WI38 (cell line): Measurements from ENCODE around the gene KLHL29.

Source experiments
- H3K4me3 ChIP-seq: 2 replicates; pipeline ENCODE4 v1.5.1; 2011; ENCODE audit warnings: low read depth, mild to moderate bottlenecking, control low read depth, low read length
- TF ChIP-seq, protein P1 (sequence below): IDR thresholded peaks from 2 replicates; pipeline ENCODE4 v1.5.1; 2012; ENCODE audit warnings: low read depth, mild to moderate bottlenecking, control low read depth, low read length

KLHL29 gene

DNA sequence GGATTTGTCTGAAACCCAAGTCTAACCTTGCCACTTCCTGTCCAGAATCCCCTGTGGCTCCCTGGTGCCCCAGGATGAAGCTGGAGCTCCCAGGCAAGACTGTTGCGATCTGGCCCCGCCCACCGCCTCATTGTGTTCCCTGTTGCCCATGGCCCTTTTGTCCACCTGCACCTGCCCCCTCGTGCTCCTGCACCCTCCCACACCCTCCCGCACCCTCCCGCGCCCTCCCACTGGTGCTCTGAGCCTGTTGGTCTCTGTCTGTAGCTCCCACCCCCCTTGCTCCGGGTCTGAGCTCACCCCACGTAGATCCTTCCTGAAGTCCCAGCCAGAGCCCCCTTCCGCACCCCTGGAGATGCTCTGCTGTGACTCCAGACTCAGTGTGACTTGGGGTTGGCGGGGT is 297.5 kb downstream of the KLHL29 start:
- H3K4me3 ChIP-seq = no peak overlapping the region
- TF ChIP-seq, protein P1, sequence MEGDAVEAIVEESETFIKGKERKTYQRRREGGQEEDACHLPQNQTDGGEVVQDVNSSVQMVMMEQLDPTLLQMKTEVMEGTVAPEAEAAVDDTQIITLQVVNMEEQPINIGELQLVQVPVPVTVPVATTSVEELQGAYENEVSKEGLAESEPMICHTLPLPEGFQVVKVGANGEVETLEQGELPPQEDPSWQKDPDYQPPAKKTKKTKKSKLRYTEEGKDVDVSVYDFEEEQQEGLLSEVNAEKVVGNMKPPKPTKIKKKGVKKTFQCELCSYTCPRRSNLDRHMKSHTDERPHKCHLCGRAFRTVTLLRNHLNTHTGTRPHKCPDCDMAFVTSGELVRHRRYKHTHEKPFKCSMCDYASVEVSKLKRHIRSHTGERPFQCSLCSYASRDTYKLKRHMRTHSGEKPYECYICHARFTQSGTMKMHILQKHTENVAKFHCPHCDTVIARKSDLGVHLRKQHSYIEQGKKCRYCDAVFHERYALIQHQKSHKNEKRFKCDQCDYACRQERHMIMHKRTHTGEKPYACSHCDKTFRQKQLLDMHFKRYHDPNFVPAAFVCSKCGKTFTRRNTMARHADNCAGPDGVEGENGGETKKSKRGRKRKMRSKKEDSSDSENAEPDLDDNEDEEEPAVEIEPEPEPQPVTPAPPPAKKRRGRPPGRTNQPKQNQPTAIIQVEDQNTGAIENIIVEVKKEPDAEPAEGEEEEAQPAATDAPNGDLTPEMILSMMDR = no peak

DNA sequence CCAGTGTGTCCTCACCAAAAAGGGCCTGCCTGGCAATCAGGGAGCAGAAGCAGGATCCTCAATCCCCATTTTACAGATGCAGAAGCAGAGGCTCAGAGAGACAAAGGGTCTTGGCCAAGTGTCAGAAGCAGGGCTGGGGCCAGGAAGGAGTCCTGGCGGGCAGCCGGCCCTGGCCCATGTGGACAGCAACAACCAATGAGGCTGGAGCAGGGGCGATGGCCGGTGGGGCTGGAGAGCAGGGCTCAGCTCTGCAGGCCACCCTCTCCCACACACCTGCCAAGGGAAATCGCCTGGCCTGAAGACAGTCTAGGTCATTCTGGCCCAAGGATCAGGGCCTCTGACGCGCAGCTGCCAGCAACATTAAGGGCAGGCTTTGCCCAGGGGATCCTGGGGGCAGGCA is 298.0 kb downstream of the KLHL29 start:
- TF ChIP-seq, protein P1 = no peak
- no peak overlapping the region for H3K4me3 ChIP-seq

DNA sequence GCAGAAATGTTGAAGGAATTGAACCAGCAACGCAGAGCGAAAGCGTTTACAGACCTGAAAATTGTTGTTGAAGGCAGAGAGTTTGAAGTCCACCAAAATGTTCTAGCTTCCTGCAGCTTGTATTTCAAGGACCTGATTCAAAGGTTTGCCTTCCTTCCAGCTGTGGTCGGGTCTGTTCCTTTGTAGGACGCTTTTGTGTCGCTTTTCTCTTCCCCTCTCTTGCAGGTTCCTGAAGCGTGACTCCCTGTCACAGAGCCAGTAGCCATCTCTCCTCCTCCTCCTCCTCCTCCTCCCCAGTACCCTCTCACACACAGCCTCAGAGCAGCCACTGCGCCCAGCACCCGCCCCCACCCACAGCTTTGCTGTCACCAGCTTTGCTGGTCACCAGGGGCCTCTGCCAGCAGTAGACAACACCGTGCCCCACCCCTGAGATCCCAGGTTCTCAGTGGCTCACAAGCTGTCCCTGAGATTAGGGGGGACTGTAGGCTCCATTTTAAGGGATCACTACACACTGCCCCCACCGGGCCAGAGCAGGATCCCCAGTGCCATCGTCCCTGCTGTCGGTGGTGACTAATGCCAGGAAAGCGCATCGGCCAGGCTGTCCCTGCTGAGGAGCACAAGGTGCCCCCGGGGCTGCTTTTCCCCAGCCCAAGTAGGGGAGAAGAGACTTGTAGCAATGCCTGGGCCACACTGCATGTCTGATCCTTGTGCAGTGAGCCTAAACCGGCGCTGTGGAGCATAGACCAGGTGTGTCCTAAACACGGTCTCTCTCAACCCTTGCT is 299.6 kb downstream of the KLHL29 start:
- H3K4me3 ChIP-seq = no peak overlapping the region
- TF ChIP-seq, protein P1 = no peak

DNA sequence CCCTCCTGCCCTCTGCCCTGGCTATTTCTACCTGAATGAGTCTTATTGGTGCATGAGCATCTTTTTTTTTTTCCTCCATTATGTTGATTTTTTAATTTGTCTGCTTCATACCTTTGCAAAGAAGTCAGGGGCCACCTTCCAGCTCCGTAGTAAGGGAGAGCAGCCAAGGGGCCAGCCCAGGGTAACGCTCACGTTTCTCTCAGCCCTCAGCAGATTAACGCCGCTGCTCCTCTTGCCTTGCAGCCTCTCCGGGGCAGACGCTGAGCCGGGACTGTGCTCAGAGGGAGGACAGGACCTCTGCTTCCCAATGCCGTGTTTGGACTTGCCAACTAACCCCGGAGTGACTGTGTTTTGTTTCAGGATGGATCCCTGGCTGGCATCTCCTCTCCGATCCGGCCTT is 300.2 kb downstream of the KLHL29 start:
- TF ChIP-seq, protein P1 = no peak
- no peak overlapping the region for H3K4me3 ChIP-seq

DNA sequence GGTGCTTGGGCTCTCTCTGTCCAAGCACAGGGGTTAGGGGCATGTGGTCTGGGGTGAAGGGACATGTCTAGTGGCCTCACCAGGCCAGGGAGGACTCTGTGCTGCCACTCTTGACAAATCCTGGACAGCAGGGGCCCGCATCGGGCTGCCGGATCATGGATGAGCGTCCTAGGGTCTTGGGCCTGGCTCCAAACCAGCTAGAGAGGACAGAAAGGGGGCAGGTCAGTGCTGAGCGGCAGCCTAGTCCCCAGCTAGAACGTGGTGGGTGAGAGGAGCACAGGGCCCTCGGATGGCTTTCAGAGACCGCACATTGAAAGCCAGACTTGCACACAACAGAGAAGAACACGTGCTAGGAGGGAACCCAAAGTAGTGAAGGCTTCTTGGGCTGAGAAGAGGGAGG is 300.7 kb downstream of the KLHL29 start:
- TF ChIP-seq, protein P1 = no peak
- no peak overlapping the region for H3K4me3 ChIP-seq

DNA sequence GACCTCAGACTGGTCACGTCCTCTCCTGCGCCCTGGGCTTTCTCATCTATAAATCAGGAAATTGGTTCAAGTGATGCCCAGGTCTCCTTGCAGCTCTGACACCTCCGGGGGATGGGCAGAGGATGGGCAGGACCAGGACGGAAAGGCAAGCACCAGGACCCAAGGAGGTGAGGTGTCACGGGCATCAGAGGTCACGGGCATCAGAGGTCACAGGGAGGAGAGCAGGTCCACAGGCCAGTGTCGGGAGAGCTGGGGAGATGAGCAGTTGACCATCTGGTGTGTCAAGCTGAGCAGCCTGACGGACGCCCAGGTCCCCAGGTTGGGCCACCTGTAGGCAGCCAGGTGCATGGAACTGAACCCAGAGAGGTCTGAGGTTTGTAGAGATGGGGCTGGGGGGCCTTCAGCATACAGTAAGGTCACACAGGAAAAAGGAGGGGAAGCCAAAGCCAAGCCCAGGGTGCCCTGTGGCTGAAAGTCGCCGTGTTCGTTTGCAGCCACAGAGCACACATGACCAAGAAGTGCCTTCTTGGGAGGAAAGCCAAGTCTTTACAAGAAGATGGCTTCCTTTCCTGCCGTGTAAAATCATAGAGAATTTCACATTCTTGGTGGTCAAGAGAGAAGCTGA is 301.5 kb downstream of the KLHL29 start:
- TF ChIP-seq, protein P1 = no peak
- no peak overlapping the region for H3K4me3 ChIP-seq

DNA sequence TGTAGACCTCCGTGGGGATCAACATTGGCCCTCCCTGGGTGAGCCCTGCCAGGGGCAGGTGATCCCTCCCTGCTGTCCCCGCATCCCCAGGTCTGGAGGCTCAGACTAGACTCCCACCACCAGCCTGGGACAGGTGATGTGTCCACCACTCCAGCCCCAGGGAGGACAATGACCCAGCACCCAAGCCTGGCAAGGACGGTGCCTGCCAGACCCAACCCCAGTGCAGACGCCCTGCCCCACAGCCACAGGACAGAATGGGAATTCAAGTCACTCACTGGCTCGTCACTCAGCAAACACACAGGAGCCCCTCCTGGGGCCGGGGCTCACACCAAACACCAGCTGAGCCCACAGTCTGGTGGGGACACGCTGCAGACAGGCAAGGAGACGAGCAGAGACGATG is 302.2 kb downstream of the KLHL29 start:
- TF ChIP-seq, protein P1 = no peak

More for the DNA sequence above, 302.2 kb downstream of the KLHL29 start:
- H3K4me3 ChIP-seq = no peak overlapping the region
